ENCODE measurements around the gene SNX8. TPM values are rescaled to one million over a fixed set of nuclear protein-coding genes. Genes with fewer than 3 reads are reported as not detected.

Gene SNX8
- total and polyA plus RNA-seq, 2 of the 13 experiments (the other 11 are each of a cell fraction or from before 2014, with no cell fraction given): 20.6 to 45.2 TPM

- TF ChIP-seq, protein P1, sequence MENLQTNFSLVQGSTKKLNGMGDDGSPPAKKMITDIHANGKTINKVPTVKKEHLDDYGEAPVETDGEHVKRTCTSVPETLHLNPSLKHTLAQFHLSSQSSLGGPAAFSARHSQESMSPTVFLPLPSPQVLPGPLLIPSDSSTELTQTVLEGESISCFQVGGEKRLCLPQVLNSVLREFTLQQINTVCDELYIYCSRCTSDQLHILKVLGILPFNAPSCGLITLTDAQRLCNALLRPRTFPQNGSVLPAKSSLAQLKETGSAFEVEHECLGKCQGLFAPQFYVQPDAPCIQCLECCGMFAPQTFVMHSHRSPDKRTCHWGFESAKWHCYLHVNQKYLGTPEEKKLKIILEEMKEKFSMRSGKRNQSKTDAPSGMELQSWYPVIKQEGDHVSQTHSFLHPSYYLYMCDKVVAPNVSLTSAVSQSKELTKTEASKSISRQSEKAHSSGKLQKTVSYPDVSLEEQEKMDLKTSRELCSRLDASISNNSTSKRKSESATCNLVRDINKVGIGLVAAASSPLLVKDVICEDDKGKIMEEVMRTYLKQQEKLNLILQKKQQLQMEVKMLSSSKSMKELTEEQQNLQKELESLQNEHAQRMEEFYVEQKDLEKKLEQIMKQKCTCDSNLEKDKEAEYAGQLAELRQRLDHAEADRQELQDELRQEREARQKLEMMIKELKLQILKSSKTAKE (CRISPR knock-in tag; IDR thresholded peaks at IDR 0.05; ENCODE audit: borderline replicate concordance): no peak
- TF ChIP-seq CBFB (CRISPR knock-in tag; IDR thresholded peaks at IDR 0.05): no peak
- no peak for TF ChIP-seq TEAD2 (CRISPR knock-in tag; IDR thresholded peaks at IDR 0.05)
- no peak for TF ChIP-seq ZSCAN21 (CRISPR knock-in tag; IDR thresholded peaks at IDR 0.05; ENCODE audit: borderline replicate concordance)
- no peak for TF ChIP-seq ZNF580 (CRISPR knock-in tag; IDR thresholded peaks at IDR 0.05; ENCODE audit: borderline replicate concordance, low read depth)
- TF ChIP-seq CEBPG (CRISPR knock-in tag; IDR thresholded peaks at IDR 0.05): no peak
- no peak for TF ChIP-seq ZNF512B (CRISPR knock-in tag; IDR thresholded peaks at IDR 0.05; ENCODE audit: borderline replicate concordance)
- TF ChIP-seq, protein P2, sequence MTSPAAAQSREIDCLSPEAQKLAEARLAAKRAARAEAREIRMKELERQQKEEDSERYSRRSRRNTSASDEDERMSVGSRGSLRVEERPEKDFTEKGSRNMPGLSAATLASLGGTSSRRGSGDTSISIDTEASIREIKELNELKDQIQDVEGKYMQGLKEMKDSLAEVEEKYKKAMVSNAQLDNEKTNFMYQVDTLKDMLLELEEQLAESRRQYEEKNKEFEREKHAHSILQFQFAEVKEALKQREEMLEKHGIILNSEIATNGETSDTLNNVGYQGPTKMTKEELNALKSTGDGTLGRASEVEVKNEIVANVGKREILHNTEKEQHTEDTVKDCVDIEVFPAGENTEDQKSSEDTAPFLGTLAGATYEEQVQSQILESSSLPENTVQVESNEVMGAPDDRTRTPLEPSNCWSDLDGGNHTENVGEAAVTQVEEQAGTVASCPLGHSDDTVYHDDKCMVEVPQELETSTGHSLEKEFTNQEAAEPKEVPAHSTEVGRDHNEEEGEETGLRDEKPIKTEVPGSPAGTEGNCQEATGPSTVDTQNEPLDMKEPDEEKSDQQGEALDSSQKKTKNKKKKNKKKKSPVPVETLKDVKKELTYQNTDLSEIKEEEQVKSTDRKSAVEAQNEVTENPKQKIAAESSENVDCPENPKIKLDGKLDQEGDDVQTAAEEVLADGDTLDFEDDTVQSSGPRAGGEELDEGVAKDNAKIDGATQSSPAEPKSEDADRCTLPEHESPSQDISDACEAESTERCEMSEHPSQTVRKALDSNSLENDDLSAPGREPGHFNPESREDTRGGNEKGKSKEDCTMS (CRISPR knock-in tag; conservative IDR thresholded peaks at IDR 0.05): no peak
- TF ChIP-seq ZNF564 (CRISPR knock-in tag; IDR thresholded peaks at IDR 0.05): no peak
- TF ChIP-seq ZGPAT (CRISPR knock-in tag; IDR thresholded peaks at IDR 0.05): no peak
- no peak for TF ChIP-seq BRD4 (CRISPR knock-in tag; IDR thresholded peaks at IDR 0.05)
Observed at GRCh38 chr7:2264158-2264557, 50.1 kb downstream of the SNX8 start (continued).

Data from HepG2 (cell line).